22Rv1 (cell line): ENCODE measurements around the gene TOP1.

Experiments
- ZFX ChIP-seq: fragments of 450-650 bp; IDR thresholded peaks from 2 replicates; pipeline ENCODE4 v1.6.1; 2017; ENCODE audit warnings: antibody characterized with exemption, borderline replicate concordance
- TF ChIP-seq, protein P1 (sequence below): fragments of 450-650 bp; IDR thresholded peaks from 2 replicates; pipeline ENCODE4 v1.5.1; 2017; ENCODE audit warnings: mild to moderate bottlenecking

DNA sequence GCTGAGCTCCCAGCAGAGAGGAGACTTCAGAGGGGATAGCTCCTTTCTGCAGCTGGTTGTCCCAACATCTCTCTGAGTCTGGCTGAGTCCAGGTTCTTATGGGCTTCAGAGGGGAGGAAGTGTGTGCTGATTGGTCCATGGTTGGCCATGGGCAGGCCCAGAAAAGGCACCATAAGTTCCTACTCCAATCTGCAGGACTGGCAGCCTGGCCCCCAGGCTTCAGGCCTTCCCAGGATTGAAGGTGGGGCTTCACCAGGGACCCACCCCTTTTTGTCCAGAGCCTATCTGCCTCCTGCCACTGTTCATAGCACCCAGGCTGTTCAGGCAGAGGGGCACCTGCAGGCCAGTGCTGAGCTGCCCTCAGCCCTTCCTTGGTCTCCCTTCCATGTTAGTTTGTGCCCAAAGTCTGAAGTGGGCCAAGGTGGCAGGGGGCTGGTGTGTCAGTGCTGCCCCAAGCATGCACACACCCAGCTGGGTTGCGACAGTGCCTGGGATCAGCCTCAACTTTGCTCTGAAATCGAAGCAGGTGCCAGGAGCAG lies 21.6 kb upstream of the TOP1 start:
- TF ChIP-seq, protein P1, sequence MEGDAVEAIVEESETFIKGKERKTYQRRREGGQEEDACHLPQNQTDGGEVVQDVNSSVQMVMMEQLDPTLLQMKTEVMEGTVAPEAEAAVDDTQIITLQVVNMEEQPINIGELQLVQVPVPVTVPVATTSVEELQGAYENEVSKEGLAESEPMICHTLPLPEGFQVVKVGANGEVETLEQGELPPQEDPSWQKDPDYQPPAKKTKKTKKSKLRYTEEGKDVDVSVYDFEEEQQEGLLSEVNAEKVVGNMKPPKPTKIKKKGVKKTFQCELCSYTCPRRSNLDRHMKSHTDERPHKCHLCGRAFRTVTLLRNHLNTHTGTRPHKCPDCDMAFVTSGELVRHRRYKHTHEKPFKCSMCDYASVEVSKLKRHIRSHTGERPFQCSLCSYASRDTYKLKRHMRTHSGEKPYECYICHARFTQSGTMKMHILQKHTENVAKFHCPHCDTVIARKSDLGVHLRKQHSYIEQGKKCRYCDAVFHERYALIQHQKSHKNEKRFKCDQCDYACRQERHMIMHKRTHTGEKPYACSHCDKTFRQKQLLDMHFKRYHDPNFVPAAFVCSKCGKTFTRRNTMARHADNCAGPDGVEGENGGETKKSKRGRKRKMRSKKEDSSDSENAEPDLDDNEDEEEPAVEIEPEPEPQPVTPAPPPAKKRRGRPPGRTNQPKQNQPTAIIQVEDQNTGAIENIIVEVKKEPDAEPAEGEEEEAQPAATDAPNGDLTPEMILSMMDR: no peak
- TF ChIP-seq ZFX: no peak
